Mammary epithelial cell (primary cell): ENCODE data around the gene PCDH19.

Source experiments
- CTCF ChIP-seq, 2 donors: IDR thresholded peaks in 1 of 2; conservative IDR thresholded peaks in 1 of 2; 2 replicates each; pipeline ENCODE4 v1.5.1; 2011 to 2012; ENCODE audit warnings: inconsistent platforms in 2 of 2, low read length in 2 of 2, mild to moderate bottlenecking in 2 of 2, control low read depth in 1 of 2, low read depth in 1 of 2; ENCODE audit not compliant: insufficient read depth in 1 of 2; ENCODE audit errors: extremely low read depth in 1 of 2
- EZH2 ChIP-seq: IDR thresholded peaks from 2 replicates; pipeline ENCODE4 v1.6.1; 2012; ENCODE audit warnings: low read length, inconsistent platforms, borderline replicate concordance

- TF ChIP-seq CTCF (conservative IDR thresholded peaks at IDR 0.05 in 1 of 2, IDR thresholded peaks at IDR 0.05 in 1 of 2; ENCODE audit: extremely low read depth in 1 of 2, insufficient read depth in 1 of 2, low read depth in 1 of 2, low read length in 2 of 2) = no peak
- TF ChIP-seq EZH2 = no peak
Measured at GRCh38 chrX:100328351-100328750, 81.7 kb downstream of the PCDH19 start.
